CD4-positive, alpha-beta T cell treated with Interleukin-15 for 1 hour (primary cell): ENCODE results near the gene PHGDH.
"Not testable (repeated sequence)": the region's sequence is repeated elsewhere in the genome, so short reads cannot be mapped to it uniquely, and the experiment has no call there.

ENCODE experiments used
- DNase-seq: peaks from one replicate; pipeline ENCODE4 v3.0.0-alpha.2; 2020

Gene PHGDH

GRCh38 chr1:119711804-119712341 lies at the start of gene PHGDH:
TSS of gene PHGDH (plus strand) at chr1:119711934. CDS start at chr1:119712023, 89 bp downstream.
- DNase-seq, result peak; percentile 46

GRCh38 chr1:119662034-119662437 lies 49.7 kb upstream of the PHGDH start:
- DNase-seq, result no peak

- DNase-seq, result no peak
Observed at GRCh38 chr1:119664067-119664466, 47.7 kb upstream of the PHGDH start.

GRCh38 chr1:119667173-119667572 lies 44.6 kb upstream of the PHGDH start:
- no peak for DNase-seq

DNA sequence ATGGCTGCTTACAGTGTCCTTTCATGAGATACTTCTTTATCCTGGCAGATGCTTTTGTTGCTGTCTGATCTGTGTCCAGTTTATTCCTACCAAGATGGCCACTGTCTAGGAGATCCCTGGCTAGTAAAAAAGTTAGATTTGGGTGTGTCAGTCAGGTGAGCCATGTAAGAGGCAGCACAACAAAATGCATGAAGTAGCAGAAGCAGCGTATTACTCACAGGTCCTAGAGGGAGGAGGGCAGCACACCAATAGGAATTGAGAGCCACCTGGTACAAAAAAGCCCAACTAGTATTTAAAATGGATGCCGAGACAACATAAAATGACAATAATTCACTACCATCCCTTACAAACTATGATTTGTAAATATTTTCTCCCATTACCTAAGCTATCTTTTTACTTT lies 40.8 kb upstream of the PHGDH start:
- DNase-seq, result no peak

- DNase-seq, result no peak
Observed at GRCh38 chr1:119673171-119673940, 38.4 kb upstream of the PHGDH start.

DNA sequence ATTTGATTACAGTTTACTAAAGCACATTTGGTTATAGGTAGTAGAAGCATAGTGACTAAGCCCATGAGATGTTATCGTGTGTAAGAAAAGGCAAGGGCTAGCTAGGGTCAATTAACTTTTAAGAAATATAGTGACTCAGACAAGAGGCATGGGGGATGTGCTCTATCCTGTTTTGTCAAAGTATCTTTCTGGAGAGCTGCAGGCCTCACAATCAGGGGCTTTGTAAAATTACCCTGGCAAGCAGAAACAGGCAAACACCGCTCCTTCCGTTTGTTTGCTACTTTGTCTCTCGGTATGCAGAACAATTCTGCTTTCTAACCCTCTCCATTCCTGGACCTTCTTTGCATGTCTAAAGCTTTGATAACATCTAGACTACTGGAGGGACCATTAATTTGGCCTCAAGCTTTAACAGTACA lies 37.6 kb upstream of the PHGDH start:
- no peak for DNase-seq

- peak; percentile 41 for DNase-seq
Observed at GRCh38 chr1:119674835-119675289, 36.9 kb upstream of the PHGDH start.

DNA sequence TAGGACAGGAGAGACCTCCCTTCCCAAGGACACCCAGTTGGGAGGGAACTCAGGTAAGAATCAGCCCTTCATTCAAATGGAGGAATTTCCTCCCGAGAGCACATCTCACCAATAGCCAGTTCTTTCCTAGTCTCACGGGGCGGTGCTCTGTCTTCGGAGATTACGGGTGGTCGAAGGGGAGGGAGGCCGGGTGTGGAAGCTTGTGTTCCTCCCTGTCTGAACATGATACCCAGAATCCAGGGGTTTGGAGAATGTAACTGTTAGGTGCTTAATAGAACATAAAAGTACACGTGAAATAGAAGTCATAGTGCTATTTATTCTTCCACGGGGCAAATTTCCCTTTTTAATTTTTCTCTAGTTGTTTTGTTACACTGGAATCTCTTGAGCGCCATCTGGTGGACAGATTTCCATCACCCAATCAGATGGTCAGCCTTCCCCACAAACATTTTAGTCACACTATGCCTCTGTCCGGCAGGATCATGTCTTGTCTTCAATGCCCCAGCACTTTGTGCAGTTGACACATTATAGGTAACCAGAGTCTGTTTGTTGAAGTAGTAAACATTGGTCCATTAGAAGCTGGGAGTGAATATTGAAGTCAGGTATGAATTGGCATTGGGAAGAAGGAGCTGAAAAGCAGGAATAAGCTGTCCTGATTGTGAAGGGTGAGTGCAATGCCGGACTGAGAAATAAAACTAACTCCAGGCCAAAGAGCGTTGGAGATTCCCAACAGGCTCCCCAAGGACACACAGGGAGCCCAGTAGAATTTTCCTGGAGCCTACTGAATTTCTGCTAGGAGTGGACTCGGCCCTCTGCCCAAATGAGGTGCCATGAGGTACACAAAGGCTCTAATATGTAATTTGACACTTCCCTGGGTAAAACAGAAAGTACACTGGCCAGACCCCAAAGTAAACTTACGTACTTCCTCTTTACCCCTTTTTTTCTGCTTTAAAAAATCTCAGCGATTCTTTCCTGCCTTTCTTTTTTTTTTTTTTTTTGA lies 36.1 kb upstream of the PHGDH start:
- peak; percentile 44 for DNase-seq

- no peak for DNase-seq
Observed at GRCh38 chr1:119676571-119677206, 35.0 kb upstream of the PHGDH start.

DNA sequence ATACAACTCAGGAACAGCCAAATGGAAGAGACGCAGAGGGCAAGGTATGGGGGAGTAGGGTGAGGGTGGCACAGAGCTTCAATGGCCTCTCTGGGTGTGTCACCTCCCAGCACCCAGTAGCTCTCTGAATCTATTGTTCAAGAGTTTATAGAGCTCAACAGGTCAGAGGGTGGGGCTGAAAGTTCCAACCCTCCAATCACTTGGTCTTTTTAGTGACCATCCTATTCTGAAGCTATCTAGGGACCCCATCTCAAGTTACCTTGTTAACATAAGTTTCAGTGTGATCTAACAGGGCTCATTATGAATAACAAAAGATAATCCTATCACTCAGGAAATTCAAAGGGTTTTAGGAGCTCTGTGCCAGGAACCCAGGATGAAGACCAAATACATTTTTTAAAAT lies 32.5 kb upstream of the PHGDH start:
- DNase-seq, result no peak

DNA sequence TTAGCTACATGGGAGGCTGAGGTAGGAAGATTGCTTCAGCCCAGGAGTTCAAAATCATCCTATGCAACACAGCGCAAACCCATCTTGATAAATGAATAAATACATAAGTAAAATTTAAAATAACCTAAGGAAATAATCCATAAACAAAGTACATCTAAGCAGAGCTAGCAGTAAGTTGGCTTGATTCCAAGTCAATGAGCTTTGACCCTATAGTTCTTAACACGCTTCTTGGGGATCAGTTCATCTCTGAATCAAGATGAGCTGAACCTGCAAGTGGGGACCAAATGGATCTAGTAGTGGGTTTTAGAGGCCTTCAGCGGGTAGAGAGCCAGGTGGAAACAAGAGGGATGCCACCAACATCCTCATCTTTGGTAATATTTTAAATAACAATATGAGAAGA lies 31.5 kb upstream of the PHGDH start:
- DNase-seq, result no peak

GRCh38 chr1:119680723-119681122 lies 31.0 kb upstream of the PHGDH start:
- DNase-seq, result no peak

GRCh38 chr1:119681560-119681959 lies 30.2 kb upstream of the PHGDH start:
- DNase-seq, result no peak

GRCh38 chr1:119682141-119682540 lies 29.6 kb upstream of the PHGDH start:
- DNase-seq, result no peak

GRCh38 chr1:119683893-119684292 lies 27.8 kb upstream of the PHGDH start:
- no peak for DNase-seq

DNA sequence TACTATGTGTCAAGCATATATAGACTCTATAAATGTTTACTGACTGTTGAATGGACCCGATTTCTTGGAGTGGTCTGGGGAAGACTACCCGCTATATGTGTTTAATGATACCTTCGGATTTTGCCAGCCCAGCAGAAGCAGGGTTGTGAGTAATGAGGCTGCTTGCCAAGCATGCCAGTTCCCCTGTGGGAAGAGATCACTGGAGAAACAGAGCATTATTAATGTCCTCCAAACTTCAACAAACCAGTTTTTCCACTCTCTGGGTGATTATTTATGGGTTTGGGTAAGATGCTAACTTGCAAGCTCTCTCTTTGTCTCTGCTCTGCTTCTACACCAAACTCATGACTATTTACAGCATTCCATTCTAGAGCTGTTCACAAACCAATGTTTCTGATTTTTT lies 25.1 kb upstream of the PHGDH start:
- no peak for DNase-seq

DNA sequence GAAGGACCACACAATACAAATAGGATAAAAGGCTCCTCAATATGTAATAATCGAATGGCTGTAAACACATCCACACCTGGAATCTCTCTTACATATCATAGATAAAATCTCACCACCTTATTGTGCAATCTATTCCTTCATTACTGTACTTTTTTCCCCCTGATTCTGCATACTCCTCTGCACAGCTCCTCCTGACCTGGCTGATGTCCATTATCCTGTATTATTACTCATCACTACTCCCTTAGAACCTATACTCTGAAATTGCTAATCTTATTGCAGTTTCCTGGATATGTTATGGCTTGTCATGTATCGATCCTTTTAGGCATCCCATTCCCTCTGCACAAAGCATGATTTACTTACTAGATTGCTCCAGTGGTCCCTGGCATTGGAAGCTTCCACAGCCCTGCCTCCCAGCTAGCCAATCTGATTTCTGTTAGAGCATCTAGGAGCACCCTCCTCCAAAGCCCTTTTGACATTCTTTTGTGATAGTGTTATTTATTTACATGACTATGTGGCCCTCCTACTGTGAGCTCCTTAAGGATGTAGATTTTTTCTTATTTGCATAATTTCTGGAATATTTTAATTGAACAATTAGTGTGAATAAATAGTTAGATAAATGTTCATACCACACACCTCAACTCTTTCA lies 24.2 kb upstream of the PHGDH start:
- no peak for DNase-seq

DNA sequence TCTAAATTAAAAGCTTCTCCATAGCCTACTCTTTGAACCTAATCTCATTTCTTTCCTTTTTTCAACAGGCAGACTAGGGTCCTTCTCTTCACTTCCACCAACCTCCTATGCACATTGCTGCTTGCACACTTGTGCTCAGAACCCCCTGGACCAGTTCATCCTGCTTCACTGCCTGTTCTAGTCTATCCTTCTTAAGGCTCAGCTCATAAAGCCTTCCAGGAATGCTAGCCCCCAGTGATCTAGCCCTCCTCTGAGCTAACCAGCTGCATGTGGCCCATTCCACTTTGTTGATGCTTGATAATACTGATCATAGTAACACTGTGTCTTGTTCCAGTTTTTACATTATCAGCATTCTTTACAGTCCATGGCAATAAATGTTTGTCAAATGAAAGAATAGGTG lies 22.9 kb upstream of the PHGDH start:
- DNase-seq, result no peak

DNA sequence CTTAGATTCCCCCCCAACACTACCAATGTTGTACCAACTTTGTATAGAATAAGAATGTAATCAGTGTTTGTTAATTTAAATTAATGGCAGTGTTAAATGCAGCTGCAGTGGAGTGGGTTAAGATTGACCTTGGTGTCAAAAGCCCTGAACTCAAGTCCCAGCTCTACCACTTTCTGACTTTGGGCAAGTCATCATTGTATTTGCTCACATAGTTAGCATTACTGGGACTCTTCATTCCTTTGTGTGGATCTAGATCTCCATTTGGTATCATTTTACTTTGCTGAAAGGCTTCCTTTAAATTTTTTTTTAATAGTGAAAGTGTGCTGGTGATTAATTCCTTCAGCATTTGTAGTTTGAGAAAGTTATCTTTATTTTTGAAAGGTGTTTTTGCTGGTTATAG lies 22.2 kb upstream of the PHGDH start:
- DNase-seq, result no peak

GRCh38 chr1:119696863-119697262 lies 14.9 kb upstream of the PHGDH start:
- not testable (repeated sequence) for DNase-seq

GRCh38 chr1:119697598-119697997 lies 14.1 kb upstream of the PHGDH start:
- DNase-seq, result no peak
